ENCODE results near the gene ACVR1B.

Gene ACVR1B

DNA sequence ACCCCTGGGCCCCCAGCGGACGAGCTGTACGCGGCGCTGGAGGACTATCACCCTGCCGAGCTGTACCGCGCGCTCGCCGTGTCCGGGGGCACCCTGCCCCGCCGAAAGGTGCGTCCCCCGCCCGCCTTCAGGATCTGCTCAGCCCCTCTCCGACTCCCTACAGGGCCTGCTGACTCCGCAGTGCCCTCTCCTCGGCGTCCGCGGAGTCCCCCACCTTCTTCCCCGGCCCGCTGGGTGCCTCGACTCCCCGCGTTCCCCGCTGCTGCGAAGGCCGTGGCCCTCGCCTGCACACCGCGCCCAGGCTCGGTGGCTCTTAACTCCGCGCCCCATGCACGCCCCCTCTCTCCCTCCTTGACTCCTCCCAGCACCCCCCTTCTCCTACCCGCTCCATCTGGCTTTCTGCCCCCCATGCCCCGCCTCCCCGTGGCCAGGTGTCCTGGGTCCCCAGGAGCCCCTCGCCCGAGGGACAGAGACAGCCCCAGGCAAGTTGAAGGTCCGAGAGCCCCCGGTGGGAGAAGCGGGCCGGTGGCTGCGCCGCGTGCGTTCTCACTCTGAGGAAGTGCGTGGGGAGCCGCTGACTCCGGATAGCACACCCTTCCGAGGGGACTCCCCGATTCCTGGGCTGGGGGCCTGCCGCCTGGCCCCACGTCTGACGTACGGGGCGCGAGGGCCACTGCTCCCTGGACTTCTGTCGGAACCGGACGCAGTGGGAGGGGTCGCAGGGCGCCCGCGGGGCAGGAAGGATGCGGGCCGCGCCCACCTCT lies 55.8 kb downstream of the ACVR1B start:
- peak; percentile 74 for DNase-seq
- peaks cover 15% of the 10 kb centered on the region for H3K27me3 Mint-ChIP-seq

DNA sequence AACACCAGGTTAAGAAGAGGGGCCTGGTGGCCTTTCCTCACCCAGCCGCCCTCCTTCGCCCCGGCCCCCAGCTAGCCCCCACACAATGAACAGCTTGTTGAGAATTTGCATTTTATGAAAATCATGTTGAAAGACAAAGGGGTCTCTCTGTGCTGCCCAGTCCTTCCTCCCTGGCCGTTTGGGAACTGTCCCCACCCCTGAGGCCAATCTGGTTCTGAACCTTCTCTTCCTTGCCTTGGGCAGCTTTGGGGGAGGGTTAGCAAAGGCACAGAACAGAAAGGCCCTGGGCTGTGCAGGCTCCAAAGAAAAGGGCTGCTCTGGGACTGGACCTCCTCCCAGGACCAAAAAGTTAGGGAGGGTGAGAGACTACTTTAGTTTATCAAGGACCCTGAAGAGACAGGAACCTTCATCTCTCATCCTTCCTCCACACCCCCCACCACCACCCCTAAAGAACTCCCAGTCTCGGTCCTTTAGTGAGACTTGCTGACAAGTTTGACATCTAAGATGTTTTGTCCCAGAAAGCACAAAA lies 56.5 kb downstream of the ACVR1B start:
- DNase-seq = no peak
- no peaks in the 10 kb centered on the region for H3K9me3 Mint-ChIP-seq
- H3K4me3 Mint-ChIP-seq = peak overlapping the region; percentile 83
- peaks cover 18% of the 10 kb centered on the region for H3K4me1 Mint-ChIP-seq (ENCODE audit: low read depth)
- H3K27ac Mint-ChIP-seq = peak overlapping the region; percentile 69
- peaks cover 27% of the 10 kb centered on the region for H3K36me3 Mint-ChIP-seq (ENCODE audit: low read depth)
- H3K27me3 Mint-ChIP-seq = peaks cover 15% of the 10 kb centered on the region

More for the DNA sequence above, 55.8 kb downstream of the ACVR1B start:
- H3K4me3 Mint-ChIP-seq = peak overlapping the region; percentile 83
- H3K4me1 Mint-ChIP-seq (ENCODE audit: low read depth) = peaks cover 18% of the 10 kb centered on the region
- peaks cover 22% of the 10 kb centered on the region for H3K36me3 Mint-ChIP-seq (ENCODE audit: low read depth)
- no peaks in the 10 kb centered on the region for H3K9me3 Mint-ChIP-seq
- H3K27ac Mint-ChIP-seq = peak overlapping the region; percentile 87

DNA sequence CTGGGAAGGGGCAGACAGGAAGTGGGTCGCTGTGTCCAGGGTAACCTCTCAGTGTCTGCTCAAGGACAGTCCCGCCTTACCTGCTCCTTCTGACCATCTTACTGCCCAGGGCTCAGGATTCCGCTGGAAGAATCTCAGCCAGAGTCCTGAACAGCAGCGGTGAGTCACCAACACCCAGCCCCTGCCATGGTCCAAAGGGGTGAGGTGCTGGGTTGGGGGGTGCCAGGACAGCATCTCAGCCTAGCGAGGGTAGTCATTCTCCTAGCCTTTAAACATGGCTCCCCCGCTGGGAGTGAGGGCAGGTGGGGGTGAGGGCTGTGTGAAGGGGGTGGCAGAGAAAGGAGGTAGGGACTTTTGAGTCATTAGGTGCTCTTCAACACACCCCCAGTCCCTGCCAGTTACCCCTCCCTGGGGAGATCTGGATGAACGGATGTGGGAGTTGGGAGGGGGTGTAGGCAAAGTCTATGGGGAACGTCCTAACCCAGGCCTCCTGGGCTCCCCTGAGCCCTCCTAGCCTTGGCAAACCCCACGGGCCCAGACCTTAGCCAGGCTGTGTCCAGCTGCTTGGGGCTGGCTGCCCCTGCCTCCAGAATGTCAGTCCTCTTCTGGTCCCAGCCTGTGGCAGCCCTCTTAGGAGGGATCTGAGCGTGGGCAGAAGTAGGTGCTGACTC lies 57.7 kb downstream of the ACVR1B start:
- Mint-ChIP-seq H3K9me3 (no peaks in the 10 kb centered on the region), H3K4me1 (ENCODE audit: low read depth) (peaks cover 18% of the 10 kb centered on the region), H3K4me3 (no peak overlapping the region), H3K27me3 (peaks cover 15% of the 10 kb centered on the region), H3K27ac (no peak overlapping the region), H3K36me3 (ENCODE audit: low read depth) (peaks cover 35% of the 10 kb centered on the region)
- DNase-seq = no peak

DNA sequence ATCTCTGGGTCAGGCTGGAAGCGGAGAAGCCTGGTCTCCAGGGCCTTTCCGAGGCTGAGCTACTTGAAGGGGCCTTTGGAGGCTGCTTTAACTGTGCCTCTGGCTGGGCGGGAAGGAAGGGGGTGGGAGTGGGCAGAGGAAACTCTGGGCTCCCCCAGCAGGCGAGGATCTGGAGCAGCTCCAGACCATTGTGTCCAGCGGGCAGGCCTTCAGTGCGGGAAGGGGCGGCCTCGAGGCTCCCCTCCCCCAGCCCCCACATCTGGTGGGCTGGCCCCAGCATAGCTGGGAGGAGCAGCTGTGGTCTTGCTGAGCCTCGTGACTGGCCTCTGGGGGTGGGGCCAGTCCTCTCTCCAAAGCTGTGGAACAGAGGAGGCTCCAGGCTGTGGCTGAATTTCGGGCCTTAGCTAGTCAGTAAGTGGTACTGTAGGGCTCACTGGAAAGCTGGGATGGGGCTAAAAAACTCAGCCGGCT lies 58.7 kb downstream of the ACVR1B start:
- Mint-ChIP-seq H3K36me3 (ENCODE audit: low read depth) (peaks cover 37% of the 10 kb centered on the region), H3K9me3 (no peaks in the 10 kb centered on the region), H3K4me1 (ENCODE audit: low read depth) (peaks cover 18% of the 10 kb centered on the region), H3K4me3 (no peak overlapping the region), H3K27ac (peak overlapping the region; percentile 14), H3K27me3 (peaks cover 14% of the 10 kb centered on the region)
- DNase-seq = no peak

DNA sequence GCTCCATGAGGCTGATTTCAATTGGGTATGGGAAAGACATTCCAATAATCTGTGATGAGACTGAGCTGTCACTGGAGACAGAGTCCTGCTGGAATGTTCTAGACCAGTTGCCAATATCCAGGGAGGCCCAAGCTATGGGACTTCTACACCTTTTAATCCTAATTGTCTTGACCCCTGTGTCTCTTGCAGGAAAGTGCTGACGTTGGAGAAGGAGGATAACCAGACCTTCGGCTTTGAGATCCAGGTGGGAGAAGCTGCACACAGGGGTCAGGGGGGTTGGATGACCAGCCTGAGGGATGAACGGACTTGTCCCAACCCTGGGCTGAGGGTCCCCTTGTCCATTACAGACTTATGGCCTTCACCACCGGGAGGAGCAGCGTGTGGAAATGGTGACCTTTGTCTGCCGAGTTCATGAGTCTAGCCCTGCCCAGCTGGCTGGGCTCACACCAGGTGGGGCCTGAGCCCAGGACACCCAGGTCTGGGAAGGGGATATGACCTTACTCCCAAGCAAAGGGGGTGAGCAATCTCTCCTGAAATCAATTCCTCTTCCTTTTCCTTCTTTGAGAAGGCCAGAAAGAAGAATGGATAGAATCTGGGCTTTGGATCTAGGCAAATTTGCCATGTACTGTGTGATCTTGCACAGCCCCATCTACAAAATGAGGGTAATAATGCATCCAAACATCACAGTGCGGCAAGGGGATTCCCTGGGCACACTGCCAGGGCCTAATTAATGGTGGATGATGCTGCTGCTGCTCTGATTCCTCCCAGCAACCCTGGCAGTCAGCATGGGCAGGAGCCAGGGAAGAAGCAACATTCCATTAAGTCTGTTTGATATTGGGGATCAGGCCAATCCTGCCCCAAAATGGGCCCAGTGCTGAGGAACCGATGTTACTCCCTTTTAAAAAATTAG lies 59.4 kb downstream of the ACVR1B start:
- Mint-ChIP-seq H3K36me3 (ENCODE audit: low read depth) (peaks cover 40% of the 10 kb centered on the region), H3K4me3 (no peak overlapping the region), H3K4me1 (ENCODE audit: low read depth) (peaks cover 14% of the 10 kb centered on the region), H3K27ac (no peak overlapping the region), H3K9me3 (no peaks in the 10 kb centered on the region), H3K27me3 (peaks cover 6% of the 10 kb centered on the region)
- no peak for DNase-seq

DNA sequence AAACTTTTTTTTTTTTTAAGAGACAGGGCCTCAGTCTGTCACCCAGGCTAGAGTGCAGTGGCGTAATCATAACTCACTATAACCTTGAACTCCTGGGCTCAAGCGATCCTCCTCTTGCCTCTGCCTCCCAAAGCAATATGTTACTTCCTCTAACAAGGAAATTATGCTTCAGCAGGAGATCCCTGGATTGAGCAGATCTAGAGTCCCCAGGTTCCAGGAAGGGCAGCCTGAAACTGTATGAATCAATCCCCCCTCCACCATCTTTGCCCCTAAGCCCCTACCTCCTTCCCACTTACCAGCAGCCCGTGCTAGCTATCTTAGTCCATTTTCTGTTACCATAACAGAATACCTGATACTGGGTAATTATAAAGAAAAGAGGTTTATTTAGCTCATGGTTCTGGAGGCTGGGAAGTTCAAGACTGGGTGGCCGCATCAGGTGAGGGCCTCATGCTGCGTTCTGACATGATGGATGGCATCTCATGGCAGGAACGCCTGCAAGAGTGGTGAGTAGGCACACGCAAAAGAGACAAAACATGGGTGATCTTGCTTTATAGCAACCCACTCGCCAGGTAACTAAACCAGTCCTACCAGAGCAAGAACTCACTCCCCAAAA lies 60.2 kb downstream of the ACVR1B start:
- Mint-ChIP-seq H3K4me1 (ENCODE audit: low read depth) (peaks cover 9% of the 10 kb centered on the region), H3K27me3 (no peaks in the 10 kb centered on the region), H3K4me3 (no peak overlapping the region), H3K9me3 (no peaks in the 10 kb centered on the region), H3K36me3 (ENCODE audit: low read depth) (peaks cover 41% of the 10 kb centered on the region), H3K27ac (no peak overlapping the region)
- DNase-seq = no peak

DNA sequence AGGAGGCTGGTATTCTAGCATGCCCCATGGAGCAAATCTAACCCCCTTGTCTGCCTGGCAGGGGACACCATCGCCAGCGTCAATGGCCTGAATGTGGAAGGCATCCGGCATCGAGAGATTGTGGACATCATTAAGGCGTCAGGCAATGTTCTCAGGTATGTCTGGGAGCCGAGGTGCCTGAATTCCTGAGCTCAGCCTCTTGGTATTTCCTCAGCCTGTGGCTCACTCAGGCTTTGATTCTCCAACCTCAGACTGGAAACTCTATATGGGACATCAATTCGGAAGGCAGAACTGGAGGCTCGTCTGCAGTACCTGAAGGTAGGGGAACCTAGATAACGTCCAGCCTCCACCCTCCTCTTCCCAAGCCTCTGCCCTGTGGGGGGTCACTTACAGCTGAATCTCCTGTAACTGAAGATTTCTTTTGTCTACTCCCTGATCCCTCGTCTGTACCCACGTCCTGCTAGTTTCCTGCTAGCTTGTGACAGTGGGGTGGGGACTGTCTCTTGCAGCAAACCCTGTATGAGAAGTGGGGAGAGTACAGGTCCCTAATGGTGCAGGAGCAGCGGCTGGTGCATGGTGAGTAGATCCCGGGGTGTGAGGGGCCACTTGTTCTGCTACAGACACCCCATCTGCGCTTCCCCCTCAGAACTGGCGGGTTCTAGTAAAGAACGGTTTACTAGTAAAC lies 62.3 kb downstream of the ACVR1B start:
- H3K27me3 Mint-ChIP-seq = no peaks in the 10 kb centered on the region
- no peaks in the 10 kb centered on the region for H3K4me1 Mint-ChIP-seq (ENCODE audit: low read depth)
- no peak overlapping the region for H3K4me3 Mint-ChIP-seq
- no peak for DNase-seq
- no peaks in the 10 kb centered on the region for H3K9me3 Mint-ChIP-seq
- H3K36me3 Mint-ChIP-seq (ENCODE audit: low read depth) = peaks cover 41% of the 10 kb centered on the region
- H3K27ac Mint-ChIP-seq = no peak overlapping the region

DNA sequence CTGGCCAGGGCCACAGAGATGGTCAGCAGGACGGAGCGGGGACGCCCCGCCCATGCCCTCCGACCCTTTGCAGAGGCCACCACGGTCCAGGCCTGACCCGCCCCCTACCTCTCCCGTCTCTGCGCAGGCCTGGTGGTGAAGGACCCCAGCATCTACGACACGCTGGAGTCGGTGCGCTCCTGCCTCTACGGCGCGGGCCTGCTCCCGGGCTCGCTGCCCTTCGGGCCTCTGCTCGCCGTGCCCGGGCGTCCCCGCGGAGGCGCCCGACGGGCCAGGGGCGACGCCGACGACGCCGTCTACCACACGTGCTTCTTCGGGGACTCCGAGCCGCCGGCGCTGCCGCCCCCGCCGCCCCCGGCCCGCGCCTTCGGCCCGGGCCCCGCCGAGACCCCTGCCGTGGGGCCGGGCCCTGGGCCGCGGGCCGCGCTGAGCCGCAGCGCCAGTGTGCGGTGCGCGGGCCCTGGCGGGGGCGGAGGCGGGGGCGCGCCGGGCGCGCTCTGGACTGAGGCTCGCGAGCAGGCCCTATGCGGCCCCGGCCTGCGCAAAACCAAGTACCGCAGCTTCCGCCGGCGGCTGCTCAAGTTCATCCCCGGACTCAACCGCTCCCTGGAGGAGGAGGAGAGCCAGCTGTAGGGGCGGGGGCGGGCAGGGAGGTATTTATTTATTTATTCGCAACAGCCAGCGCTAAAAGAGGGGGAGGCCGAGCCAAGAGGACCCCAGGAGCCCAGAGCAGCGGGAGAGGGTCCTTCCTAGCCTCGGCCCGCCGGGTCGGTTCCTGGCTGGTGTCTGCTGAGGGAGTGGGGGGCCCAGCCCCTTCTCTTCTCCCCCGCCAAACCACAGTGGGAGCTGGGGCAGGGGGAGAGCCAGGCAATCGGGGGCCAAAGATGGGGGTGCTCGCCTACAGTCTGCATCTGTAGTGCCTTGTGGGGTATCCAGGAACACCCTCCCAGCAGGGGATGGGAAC lies 63.4 kb downstream of the ACVR1B start:
- Mint-ChIP-seq H3K4me3 (no peak overlapping the region), H3K36me3 (ENCODE audit: low read depth) (peaks cover 38% of the 10 kb centered on the region), H3K27ac (no peak overlapping the region), H3K27me3 (no peaks in the 10 kb centered on the region), H3K9me3 (no peaks in the 10 kb centered on the region), H3K4me1 (ENCODE audit: low read depth) (no peaks in the 10 kb centered on the region)
- no peak for DNase-seq

DNA sequence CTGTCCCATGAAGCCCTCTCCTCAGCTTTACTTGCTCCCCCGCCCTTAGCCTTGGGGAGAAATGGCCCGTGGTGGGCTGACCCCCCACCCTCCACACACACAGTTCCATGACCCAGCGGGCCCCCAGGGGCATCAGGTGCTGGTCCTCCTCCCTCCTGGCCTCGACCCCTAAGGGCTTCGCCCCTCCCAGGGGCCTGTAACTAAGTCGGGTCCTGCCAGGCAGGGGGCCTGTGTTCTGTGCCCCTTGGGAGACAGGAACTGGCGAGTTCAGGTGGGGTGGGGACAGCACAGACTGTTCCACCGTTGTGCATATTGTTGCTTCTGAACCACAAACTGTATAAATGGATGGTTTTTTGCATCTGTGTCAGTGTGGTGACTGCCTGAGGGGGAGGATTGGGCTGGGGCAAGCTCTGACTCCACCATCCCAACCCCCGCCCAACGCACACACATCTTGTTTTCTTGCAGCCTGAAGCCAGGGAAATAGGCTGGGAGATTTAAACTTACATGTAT lies 64.1 kb downstream of the ACVR1B start:
- no peak overlapping the region for H3K27ac Mint-ChIP-seq
- no peak for DNase-seq

DNA sequence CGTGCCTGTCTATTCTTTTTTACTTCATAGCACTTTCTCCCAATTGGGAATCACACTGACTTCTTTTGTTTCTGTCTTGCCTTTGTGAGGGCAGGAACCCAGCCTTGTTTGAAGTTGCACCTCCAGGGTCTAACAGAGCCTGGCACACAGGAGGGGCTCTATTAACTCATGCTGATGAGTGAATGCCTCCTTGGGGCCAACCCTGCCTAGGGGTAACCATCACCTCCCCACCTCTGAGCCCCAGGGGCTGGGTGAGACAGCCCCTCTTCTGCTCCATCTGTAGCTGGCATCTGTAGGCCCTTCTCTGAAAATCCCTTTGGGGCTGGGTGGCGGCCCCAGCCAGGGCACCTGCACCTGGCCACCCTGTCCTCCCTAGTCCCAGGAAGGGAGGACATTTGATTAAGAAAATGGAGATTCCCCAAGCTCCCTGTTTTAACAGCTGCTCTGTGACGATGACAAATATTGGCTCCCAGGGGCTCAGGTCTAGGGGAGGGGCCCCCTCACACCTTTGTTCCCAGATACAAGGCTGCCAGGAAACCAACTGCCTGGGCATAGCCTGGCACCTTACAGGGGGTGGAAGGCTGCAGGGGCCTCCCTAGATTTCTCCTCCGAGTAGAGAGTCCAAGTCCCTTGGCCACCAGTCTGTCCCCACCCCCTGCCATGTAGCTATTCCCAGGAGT lies 67.1 kb downstream of the ACVR1B start:
- H3K4me1 Mint-ChIP-seq (ENCODE audit: low read depth) = peaks cover 20% of the 10 kb centered on the region
- no peak for DNase-seq
- H3K27ac Mint-ChIP-seq = no peak overlapping the region
- H3K27me3 Mint-ChIP-seq = no peaks in the 10 kb centered on the region
- no peak overlapping the region for H3K4me3 Mint-ChIP-seq
- peaks cover 10% of the 10 kb centered on the region for H3K36me3 Mint-ChIP-seq (ENCODE audit: low read depth)
- no peaks in the 10 kb centered on the region for H3K9me3 Mint-ChIP-seq

More for the DNA sequence above, 64.1 kb downstream of the ACVR1B start:
- H3K27me3 Mint-ChIP-seq = no peaks in the 10 kb centered on the region
- H3K4me3 Mint-ChIP-seq = no peak overlapping the region
- peaks cover 7% of the 10 kb centered on the region for H3K4me1 Mint-ChIP-seq (ENCODE audit: low read depth)
- H3K36me3 Mint-ChIP-seq (ENCODE audit: low read depth) = peaks cover 33% of the 10 kb centered on the region
- no peaks in the 10 kb centered on the region for H3K9me3 Mint-ChIP-seq

DNA sequence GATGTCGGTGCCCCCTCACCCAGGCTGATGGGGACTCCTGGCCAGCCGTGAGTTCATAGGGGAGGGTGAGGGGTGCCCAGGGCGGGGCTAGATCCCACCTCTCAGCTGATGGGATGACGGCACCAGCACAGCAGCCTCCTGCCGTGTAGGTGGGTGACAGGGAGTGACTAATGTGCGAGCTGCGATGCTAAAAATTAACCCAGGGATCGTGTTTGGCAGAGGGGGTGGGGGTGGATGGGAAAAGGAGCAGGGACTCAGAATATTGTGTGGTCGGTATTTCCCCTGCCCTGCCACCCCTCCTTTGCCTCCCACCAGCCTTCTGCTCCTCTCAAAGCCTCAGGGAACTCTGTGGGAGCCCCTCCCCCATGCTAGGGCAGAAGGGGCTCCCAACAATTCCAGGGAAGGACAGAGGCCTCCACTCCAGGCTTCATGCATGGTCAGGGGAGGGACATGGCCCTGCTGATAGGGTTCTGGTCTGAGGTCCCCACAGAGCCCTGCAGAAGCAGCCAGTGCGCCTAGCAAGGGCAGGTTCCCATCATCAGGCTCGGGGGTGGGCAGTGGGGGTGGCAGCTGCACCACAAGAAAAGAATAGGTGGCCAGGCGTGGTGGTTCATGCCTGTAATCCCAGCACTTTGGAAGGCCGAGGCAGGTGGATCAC lies 67.7 kb downstream of the ACVR1B start:
- no peaks in the 10 kb centered on the region for H3K9me3 Mint-ChIP-seq
- no peak for DNase-seq
- peaks cover 5% of the 10 kb centered on the region for H3K36me3 Mint-ChIP-seq (ENCODE audit: low read depth)
- H3K4me3 Mint-ChIP-seq = no peak overlapping the region
- H3K4me1 Mint-ChIP-seq (ENCODE audit: low read depth) = peaks cover 25% of the 10 kb centered on the region
- no peak overlapping the region for H3K27ac Mint-ChIP-seq
- no peaks in the 10 kb centered on the region for H3K27me3 Mint-ChIP-seq
